GM19397 (cell line): ENCODE results near the gene AFF4.
"Not testable (repeated sequence)": the region's sequence is repeated elsewhere in the genome, so short reads cannot be mapped to it uniquely, and the experiment has no call there.

ENCODE experiments used
- ATAC-seq: cut with Tn5 transposase; IDR thresholded peaks from one replicate; pipeline ENCODE4 v1.9.1; 2021; ENCODE audit warnings: mild to moderate bottlenecking, moderate library complexity; ENCODE audit not compliant: unreplicated experiment

Gene AFF4

GRCh38 chr5:132961123-132961815, 2.2 kb downstream of the AFF4 start:
- ATAC-seq, result not testable (repeated sequence)

- ATAC-seq, result not testable (repeated sequence)
Observed at GRCh38 chr5:132956166-132956799, 7.2 kb downstream of the AFF4 start.

DNA sequence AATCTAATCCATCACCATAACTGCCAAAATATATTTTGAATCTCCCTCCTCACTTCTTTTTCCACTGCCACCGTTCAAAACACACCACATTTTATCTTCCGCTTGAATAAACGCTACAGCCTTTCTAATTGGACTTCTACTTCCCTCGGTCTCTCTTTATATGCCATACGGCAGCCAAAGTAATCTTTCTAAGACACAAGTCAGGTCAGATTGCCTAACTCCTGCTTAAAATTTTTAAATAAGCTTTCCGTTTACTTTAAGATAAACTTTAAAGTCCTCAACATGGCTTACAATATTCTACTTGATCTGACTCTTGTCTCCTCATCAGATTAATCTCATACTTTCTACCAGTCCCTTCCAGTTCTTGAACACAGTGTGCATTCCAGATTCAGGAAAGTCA, 9.7 kb downstream of the AFF4 start:
- ATAC-seq, result no peak

- ATAC-seq, result no peak
Observed at GRCh38 chr5:132952829-132953228, 10.6 kb downstream of the AFF4 start.

DNA sequence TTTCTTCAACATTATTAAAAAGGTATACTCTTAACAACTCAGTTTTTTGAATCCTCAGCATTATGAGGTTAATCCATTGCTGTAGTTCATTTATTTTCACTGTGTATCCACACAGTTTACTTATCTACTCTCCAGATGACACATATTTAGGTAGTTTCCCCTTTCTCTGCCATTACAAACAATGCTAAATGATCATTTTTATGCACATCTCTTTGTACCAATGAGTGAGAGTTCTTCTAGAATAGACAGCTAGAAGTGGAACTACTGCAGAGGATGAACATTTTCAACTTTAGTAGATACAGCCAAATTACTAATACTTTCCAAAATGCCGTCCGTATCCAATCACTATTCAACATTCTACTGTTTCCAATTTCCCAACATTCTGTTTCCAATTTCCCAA, 11.5 kb downstream of the AFF4 start:
- no peak for ATAC-seq

DNA sequence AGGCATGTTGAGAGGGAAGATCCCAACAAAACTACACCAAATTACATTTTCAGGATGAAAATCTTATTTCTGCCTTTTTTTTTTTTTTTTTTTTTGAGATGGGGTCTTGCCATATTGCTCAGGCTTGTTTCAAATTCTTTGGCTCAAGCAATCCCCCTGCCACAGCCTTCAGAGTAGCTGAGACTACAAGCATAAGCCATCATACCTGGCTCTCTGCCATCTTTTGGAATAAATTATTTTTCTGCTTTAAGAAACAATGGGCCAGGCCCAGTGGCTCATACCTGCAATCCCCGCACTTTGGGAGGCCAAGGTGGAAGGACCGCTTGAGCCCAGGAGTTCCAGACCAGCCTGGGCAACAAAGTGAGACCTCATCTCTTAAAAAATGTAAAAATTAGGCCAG, 14.3 kb downstream of the AFF4 start:
- ATAC-seq, result no peak

- ATAC-seq, result no peak
Observed at GRCh38 chr5:132947671-132948070, 15.8 kb downstream of the AFF4 start.

DNA sequence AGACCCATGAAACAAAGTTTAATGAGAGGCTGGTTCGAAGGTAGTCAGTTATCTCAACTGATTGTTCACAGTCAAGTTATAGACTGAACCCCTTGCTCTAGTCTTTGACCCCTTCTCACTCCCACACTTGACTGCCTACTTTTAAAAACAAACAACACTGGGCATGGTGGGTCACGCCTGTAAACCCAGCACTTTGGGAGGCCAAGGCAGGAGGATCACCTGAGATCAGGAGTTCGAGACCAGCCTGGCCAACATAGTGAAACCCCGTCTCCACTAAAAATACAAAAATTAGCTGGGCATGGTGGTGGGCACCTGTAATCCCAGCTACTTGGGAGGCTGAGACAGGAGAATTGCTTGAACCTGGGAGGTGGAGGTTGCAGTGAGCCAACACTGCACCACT, 18.1 kb downstream of the AFF4 start:
- ATAC-seq, result not testable (repeated sequence)

DNA sequence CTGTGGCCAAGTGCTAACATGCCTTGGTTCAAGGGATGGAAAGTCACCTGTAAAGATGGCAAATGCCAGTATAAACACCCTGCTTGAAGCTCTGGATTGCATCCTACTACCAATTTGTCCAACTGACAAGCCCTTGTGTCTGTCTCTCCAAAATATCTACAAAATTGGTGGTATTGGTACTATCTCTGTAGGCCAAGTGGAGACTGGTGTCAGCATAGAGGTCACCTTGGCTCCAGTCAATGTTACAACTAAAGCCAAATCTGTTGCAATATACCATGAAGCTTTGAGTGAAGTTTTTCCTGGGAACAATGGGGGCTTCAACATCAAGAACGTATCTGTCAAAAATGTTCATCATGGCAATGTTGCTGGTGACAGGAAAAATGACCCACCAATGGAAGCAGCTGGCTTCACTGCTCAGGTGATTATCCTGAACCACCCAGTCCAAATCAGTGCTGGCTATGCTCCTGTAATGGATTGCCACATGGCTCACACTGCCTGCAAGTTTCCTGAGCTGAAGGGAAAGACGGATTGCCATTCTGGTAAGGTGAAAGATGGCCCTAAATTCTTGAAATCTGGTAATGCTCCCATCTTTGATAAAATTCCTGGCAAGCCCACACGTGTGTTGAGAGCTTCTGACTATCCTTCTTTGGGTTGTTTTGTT, 19.9 kb downstream of the AFF4 start:
- ATAC-seq, result no peak

- ATAC-seq, result no peak
Observed at GRCh38 chr5:132941331-132941730, 22.1 kb downstream of the AFF4 start.

- no peak for ATAC-seq
Observed at GRCh38 chr5:132928062-132928407, 35.4 kb downstream of the AFF4 start.

- no peak for ATAC-seq
Observed at GRCh38 chr5:132927355-132928061, 35.9 kb downstream of the AFF4 start.

DNA sequence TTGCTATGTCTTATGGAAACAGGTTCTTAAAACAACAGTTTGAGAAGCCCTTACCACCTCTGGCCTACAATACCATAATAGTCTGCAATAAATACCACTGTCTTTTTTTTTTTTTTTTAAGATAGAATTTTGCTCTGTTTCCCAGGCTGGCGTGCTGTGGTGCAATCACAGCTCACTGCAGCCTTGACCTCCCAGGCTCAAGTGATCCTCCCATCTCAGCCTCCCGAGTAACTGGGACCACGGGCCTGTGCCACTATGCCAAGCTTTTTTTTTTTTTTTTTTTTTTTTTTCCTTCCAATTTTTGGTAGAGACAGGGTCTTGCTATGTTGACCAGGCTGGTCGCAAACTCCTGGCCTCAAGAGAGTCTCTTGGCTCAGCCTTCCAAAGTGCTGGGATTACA, 37.0 kb downstream of the AFF4 start:
- ATAC-seq, result no peak

DNA sequence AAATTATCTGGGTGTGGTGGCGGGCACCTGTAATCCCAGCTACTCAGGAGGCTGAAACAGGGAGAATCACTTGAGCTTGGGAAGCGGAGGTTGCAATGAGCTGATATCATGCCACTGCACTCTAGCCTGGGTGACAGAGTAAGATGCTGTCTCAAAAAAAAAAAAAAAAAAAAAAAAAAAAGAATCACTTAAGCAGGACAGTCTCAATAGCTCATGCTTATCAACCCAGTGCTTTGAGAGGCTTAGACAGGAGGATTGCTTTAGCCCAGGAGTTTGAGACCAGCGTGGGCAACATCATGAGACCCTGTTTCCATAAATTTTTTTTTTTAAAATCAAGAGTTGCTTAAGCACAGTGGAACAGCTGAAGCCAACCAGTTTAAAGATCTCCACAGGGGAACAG, 47.3 kb downstream of the AFF4 start:
- no peak for ATAC-seq

DNA sequence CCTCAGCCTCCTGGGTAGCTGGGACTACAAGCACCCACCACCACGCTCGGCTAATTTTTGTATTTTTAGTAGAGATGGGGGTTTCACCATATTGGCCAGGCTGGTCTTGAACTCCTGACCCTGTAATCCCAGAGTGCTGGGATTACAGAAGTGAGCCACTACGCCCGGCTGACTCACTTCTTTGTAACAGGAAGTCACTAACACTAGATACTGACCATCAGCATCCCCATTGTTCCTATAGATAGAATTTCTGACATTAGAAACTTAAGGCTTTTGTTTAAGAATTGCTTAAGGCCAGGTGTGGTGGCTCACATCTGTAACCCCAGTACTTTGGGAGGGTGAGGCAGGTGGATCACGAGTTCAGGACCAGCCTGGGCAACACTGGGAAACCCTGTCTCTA, 47.8 kb downstream of the AFF4 start:
- no peak for ATAC-seq

DNA sequence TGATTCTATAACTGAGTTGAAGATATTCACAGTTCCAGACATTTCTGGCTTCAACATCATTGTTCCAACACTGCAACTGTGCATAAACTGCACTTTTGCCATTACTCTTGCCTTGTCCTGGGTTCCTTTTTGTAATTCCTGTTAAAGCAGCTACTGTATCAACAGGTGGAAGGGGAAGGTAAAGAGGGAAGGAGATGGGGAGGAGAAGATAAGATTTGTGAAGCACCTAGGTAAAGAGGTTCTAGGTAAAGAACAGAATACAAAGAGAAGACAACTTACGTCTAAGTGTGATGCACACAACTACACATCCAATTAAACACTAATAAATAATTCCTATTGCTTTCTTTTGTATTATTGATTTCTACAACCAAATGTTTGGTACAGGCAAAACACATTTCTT, 53.7 kb downstream of the AFF4 start:
- no peak for ATAC-seq

- ATAC-seq, result no peak
Observed at GRCh38 chr5:132907161-132907560, 56.3 kb downstream of the AFF4 start.

GRCh38 chr5:132905938-132906337, 57.5 kb downstream of the AFF4 start:
- no peak for ATAC-seq

GRCh38 chr5:132901730-132902129, 61.7 kb downstream of the AFF4 start:
- no peak for ATAC-seq

DNA sequence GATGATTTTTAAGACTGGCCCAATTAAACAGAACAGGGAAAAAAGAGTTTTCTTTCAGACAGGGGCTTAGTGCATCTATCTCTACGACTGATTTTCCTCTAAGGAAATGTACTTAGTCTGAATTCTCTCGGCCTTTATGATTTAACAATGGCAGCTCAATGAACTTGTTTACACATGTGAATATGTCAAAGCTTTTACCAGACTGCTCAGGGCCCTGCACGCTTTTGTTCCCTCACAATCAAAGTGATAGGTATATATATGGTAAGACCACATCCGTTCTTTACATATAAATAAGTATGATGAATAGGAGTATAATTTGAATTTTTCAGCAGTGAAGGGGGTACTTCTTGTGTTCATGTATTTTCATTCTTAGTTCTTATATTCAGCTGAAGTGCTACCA, 62.4 kb downstream of the AFF4 start:
- ATAC-seq, result no peak

- no peak for ATAC-seq
Observed at GRCh38 chr5:132898094-132898493, 65.3 kb downstream of the AFF4 start.

- ATAC-seq, result no peak
Observed at GRCh38 chr5:132896685-132897084, 66.7 kb downstream of the AFF4 start.
